SKM-1 (cell line): ENCODE results near the gene PLB1.
"Not testable (repeated sequence)": the region's sequence is repeated elsewhere in the genome, so short reads cannot be mapped to it uniquely, and the experiment has no call there.

ENCODE experiments used
- DNase-seq: peaks from one replicate; lab custom pipeline; 2025; ENCODE audit not compliant: unreplicated experiment; lab: John Stamatoyannopoulos, UW

Gene PLB1

DNA sequence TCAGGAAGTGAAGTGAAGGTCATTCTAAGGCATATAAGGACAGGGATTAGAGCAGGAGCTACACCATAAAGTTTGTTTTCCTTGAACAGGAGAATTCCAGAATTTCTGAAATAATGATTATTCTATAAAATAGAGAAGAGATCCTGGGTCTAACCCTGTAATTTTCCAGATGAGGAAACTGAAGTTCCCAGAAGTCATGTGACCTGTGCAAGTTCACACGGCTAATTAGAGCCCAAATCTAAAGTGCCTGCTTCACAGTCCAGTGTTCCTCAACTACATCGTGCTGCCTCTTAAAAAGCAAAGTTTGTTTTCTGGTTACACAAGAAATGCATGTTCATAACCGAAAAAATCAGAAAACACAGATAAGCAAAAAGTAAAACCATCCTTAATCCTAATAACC, 34.9 kb downstream of the PLB1 start:
- no peak for DNase-seq

DNA sequence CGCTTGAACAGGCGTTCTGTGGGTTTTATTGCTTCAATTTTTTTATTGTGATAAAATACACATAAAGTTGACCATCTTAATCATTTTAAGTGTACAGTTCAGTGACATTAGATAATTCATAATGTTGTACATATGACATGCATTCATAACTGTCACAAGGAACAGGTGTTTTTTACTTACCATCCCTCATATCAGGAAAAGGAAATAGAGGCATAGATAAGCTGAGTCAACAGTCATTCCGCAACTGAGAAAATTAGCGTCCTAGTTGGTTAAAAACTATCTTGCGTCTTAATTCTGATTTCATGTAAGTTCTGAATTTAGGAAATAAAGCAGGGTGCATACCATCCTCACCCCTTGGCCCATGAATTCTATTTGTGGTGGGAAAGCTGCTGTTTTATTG, 36.5 kb downstream of the PLB1 start:
- DNase-seq, result no peak

- no peak for DNase-seq
Measured at GRCh38 chr2:28533044-28533680, 37.3 kb downstream of the PLB1 start.

- DNase-seq, result no peak
Measured at GRCh38 chr2:28534817-28535216, 39.0 kb downstream of the PLB1 start.

DNA sequence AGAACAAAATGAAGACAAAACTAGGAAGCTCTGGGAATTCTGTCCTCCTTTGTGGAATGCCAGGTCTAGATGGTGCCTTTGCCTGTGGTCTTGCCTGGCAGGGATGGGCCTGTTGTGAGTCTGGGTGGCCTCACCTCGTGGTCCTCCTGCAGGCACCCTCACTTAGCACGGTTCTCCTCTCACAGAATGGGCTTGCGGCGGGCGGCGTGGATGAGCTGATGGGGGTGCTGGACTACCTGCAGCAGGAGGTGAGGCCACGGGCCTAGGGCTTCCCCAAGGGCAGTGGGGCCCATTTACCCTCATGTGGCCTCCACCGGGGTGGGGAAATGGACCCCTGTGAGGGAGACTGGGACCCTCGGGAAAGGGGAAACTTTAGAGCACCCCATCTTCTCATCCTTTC, 42.3 kb downstream of the PLB1 start:
- no peak for DNase-seq

- DNase-seq, result no peak
Measured at GRCh38 chr2:28538652-28539051, 42.8 kb downstream of the PLB1 start.

GRCh38 chr2:28539118-28539541, 43.3 kb downstream of the PLB1 start:
- no peak for DNase-seq

DNA sequence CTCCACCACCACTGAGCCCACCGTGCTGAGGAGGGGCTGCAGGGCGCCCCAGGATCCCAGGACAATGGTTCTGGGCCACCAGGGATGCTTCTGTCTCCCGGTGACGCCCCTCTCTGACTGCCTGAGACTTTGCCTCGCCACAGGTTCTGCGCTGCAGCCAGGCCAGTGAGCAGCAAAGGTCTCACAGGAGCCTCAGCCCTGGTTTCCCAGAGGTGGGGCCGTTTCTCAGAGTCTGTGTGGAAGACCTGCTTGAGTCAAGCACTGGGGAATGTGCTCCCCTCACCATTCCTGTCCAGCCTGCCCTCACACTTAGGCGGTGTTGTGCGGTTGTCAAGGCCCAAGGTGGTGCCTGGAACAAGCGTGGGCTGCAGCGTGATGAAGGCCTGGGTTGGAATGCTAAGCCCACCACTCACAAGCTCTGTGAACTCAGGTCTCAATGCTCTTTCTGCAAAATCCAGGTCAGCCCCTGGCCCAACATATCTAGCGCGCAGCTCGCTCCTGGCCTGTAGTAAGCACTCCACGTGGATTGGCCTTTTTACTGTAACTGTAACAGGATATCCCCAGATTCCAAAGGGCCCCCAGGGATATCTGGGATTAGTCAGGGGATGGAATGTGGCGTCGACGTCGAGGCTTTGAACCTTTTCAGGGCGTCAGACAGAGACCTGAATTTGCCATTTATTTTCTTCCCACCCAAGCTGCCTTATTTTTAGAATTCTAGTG, 47.6 kb downstream of the PLB1 start:
- no peak for DNase-seq

DNA sequence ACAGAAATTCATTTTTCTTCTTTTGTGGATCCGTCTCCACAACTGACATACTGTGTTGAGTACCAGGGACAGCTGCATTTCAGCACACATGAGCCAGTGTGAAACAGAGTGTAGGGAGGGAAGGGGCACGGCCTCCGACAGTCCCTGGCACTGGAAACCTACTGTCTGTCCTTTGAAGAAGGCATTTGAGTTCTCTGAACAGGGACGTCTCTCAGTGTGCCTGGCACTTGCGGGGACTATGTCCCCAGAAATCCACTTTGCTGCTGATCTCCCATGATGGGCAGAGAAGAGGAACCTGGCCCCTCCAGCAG, 48.1 kb downstream of the PLB1 start:
- no peak for DNase-seq

DNA sequence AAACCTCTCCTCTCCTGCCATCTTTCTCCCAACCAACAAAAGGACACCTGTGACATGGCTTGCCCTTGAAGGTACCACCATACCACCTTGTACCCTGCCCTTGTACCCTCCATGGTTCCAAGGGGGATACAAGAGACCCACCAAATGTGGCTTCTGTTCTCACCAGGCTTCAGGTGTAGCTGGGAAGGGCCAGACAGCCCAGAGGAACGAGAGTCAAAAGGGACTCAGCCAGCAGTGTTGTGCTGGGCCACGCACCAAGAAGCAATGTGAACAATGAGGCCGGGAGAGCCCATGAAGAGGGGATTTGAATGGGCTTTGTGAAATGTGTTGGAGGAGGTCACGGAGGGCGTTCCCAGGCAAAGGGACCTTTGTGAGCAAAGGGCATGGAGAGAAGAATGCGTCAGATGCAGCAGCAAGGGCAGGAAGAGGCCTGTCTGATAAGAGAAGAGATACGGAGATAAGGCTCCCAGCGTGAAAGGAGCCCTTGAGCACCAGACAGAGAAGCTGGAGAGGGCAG, 48.6 kb downstream of the PLB1 start:
- no peak for DNase-seq

DNA sequence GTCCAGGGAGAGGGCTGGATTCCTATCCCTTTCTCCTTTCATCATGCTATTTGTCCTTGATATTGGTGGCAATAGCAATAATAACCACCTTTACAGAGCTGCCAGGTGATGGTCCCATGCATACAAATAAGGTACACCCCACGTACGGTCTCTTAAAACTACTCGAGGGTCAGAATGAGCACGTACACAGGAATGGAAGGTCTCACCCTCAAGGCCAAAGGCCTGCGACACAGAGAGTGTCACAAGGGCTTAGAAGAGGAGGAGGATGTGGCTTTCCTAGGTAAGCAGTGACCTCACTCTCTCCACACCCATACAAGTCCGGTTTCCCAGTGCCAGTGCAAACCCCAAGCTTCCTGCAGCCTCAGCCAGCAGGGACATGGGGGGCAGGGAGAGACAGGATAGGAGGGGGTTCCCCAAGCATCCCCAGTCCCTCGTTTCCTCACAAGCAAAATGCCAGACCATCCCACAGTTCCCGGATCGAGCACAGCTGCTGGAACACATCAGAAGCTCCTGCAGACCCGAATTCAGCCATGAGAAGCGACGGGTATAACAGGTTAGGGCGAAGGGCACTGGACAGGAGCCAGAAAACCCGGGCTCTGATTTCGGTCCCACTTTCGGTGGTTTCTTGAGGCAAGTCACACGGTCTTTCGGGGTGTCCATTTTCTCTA, 49.2 kb downstream of the PLB1 start:
- DNase-seq, result peak; percentile 37

- no peak for DNase-seq
Measured at GRCh38 chr2:28545590-28546200, 49.8 kb downstream of the PLB1 start.

DNA sequence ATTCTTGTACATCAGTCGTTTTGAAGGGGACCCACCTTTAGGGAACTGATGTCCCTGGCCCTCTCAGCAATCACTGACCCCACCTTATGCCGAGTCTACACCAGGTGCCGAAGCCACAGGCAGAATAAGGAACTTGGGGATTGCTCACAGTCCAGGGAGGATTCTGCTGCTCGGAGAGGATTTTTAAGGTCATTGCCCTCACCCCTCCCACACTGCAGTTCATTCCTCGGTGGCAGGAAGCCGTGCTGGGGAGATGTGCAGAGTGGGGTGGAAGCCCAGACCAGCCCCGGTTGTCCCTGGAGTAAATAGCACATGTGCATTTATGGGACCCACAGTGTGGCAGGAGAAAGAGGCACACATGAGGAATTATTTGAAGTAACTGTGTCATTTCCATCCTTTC, 50.4 kb downstream of the PLB1 start:
- DNase-seq, result peak; percentile 53

GRCh38 chr2:28547223-28547860, 51.5 kb downstream of the PLB1 start:
- no peak for DNase-seq

- DNase-seq, result no peak
Measured at GRCh38 chr2:28547906-28548600, 52.2 kb downstream of the PLB1 start.

GRCh38 chr2:28550345-28550744, 54.5 kb downstream of the PLB1 start:
- DNase-seq, result not testable (repeated sequence)

DNA sequence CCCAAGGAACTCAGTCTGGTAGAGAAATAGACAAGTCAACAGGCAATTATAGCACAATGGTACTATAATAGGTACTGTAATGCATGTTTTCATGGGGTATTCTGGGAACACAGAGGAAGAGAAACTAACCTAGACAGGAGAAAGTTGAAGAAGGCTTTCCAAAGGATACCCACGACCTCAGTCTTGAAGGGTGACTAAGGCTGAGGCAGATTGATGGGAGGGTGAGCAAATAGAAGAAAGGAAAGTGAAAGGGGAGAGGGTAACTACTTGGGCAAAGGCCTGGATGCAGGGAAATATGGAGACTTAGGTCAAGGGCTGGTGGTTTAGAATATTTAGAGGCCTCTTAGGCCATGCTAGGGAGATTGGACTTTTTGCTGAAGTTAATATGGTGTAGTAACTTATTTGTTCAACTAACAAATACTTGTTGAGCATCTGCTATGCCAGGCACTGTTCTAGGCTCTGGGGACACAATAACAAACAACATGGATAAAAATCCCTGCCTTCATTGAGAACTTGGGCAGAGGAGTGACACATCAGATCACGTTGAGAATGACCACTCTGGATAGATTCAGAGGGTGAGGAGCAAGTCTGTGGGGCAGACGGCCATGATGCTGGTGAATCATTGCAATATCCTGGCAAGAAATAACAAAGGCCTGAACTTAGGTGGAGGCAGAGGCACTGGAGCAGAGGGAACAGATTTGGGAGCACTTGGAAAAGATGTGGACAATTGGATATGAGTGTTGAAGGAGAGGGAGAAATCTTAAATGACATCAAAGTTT, 56.4 kb downstream of the PLB1 start:
- no peak for DNase-seq

GRCh38 chr2:28556303-28556702, 60.4 kb downstream of the PLB1 start:
- DNase-seq, result no peak

DNA sequence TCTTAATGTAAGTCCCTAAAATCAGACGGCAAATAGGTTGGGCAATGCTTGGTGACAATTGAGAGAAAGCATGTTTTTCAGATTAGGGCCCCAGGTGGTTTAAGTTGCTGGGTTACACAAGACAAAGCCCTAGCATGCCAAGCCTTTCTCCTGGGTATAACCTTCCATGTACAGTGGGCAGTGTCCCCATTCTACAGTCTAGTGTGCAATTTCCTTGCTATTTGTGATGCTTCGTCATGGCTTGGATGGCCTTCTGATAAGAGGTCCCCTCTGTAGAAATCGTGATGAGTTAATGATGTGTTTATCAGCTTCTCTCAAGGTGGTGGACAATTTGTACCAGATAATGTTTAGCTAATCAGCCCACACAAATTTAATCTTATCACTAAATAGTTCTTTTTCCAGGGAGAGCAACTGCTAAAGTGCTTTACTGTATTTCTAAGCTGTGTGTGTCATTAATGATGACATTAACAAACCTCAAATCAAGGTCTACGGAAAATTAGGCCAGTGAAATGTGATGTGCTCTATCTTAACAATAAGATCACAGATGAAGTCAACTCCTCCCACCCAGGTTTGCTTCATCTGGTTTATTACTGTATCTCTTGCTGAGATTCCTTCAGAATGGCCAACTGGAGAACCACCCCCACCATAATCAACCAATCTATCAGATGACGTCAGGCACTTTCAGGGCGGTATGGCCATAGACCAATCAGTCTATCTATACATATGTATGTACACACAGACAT, 61.7 kb downstream of the PLB1 start:
- DNase-seq, result no peak
